DMS153 (cell line): ENCODE results near the gene NDUFA5.
"Not testable (repeated sequence)": the region's sequence is repeated elsewhere in the genome, so short reads cannot be mapped to it uniquely, and the experiment has no call there.

Experiments
- DNase-seq: peaks from one replicate; lab custom pipeline; 2025; lab: John Stamatoyannopoulos, UW

The NDUFA5 gene

DNA sequence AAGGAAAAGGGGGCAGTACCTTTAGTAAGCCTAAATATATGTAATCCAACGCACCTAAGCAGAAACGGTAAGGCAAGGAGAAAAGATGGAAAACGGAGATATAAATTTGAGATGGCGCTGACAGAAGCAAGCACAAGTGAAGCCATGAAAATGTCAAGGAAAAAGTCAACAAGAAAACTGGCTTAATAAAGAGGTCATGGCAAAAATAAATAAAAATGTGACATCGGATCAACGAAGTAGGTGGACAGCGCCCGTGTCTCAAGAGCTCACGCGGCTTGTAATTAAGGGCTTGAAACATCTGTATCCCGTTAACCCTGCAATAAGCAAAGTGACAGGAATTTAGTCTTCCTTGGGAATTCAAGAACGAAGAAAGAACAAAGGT, 611 bp downstream of the NDUFA5 start:
- no peak for DNase-seq

- no peak for DNase-seq
Measured at GRCh38 chr7:123555484-123555883, 2.1 kb downstream of the NDUFA5 start.

GRCh38 chr7:123553159-123553558, 4.5 kb downstream of the NDUFA5 start:
- no peak for DNase-seq

- no peak for DNase-seq
Measured at GRCh38 chr7:123552641-123553040, 5.0 kb downstream of the NDUFA5 start.

DNA sequence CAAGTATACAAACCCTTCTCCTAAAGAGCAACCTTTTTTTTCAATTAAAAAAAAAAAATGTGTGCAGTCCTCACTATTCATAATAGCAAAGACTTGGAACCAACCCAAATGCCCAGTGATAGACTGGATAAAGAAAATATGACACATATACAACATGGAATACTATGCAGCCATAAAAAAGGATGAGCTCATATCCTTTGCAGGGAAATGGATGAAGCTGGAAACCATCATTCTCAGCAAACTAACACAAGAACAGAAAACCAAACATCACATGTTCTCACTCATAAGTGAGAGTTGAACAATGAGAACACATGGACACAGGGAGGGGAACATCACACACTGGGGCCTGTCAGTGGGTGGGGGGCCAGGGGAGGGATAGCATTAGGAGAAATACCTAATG, 5.5 kb downstream of the NDUFA5 start:
- DNase-seq, result not testable (repeated sequence)

GRCh38 chr7:123548406-123548805, 9.2 kb downstream of the NDUFA5 start:
- no peak for DNase-seq

GRCh38 chr7:123539871-123540270, 17.7 kb downstream of the NDUFA5 start:
- DNase-seq, result no peak

- DNase-seq, result no peak
Measured at GRCh38 chr7:123538897-123539296, 18.7 kb downstream of the NDUFA5 start.

DNA sequence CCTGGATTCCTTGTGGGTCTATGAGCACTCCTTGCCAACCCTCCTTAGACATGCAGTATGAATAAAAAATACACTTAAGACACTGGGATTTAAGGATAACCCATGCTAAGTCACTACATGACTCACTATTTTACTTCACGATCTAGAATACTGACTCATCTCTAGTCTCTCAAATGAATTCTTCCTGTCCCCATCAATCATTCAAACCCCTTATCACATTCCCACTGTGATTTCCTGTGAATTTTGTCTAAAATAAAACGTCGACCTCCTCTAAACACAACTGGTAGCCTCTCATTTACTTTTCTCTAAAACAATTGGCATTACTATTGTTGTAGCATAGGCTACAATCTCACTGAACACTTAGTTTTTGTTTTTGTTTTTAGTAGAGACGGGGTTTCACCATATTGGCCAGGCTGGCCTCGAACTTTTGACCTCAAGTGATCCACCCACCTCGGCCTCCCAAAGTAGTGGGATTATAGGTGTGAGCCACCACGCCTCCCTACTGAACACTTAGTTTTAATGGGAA, 19.4 kb downstream of the NDUFA5 start:
- DNase-seq, result no peak

GRCh38 chr7:123537026-123537642, 20.5 kb downstream of the NDUFA5 start:
- DNase-seq, result no peak

DNA sequence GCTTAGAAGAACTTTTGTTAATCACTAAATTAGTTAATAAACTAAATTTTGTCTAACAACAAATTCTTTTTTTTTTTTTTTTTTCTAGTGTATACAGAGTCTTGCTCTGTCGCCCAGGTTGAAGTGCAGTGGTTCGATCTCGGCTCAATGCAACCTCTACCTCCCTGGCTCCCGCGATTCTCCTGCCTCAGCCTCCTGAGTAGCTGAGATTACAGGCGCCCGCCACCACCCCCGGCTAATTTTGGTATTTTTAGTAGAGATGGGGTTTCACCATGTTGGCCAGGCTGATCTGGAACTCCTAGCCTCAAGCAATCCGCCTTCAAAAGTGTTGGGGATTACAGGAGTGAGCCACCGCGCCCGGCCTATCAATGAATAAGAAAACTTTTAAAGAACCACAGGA, 22.1 kb downstream of the NDUFA5 start:
- no peak for DNase-seq

DNA sequence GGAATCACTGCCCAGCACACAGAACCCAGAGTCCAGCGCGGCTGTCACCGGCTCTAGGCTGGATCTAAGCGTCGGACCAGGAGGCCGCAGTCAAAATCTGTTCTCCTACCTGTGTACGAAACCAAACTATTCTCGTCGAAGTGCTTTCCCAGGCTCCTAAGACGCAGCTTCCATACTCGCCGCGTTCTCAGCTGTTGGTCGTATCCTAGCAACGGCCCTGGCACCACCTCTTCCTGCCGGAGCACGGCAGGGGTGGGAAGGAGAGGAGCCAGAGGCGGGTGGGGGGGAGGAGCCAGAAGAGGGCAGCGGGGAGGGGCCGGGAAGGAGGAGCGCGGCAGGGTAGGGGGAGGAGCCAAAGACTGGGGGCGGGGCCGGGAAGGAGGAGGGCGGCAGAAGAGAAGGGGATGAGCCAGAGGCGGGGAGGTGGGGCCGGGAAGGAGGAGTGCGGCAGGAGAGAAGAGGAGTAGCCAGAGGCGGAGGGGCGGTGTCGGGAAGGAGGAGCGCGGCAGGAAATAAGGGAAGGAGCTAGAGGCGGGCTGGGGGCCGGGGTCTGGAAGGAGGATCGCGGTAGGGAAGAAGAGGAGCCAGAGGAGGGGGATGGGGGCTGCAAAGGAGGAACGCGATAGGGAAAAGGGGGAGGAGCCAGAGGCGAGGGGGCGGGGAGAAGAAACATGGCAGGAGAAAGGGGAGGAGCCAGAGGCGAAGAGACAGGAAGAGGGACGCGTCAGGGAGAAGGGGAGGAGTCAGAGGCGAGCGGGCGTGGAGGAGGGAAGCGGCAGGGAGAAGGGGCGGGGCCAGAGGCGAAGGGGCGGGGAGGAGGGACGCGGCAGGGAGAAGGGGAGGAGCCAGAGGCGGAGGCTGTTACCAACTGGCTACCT, 23.0 kb downstream of the NDUFA5 start, which contains the start of gene IQUB:
Gene IQUB (minus strand): TSS at position 213 of the 878 bp plus-strand sequence. CDS start 22,255 bp downstream, outside the sequence.
- peak; percentile 92 for DNase-seq

DNA sequence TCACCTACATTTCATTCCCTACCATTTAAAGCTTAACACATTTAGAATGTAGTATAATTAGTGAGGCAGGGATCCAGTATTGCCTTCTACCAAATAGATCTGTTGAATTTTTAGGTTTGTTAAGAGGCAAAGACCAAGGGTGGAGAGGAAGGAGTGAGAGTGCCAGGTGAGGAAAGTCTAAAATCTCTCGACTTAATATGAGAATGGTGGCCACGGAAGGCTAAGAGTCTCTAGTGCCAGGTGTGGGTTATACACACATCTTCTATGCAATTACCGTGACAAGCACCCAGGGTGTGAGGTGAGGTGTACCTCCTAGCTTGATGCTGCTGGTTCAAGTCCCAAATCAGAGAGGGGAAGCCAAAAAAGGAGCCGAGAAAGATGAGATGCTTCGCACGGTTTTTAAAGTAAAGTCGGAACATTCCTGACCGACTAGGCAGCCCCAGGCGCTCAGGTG, 23.7 kb downstream of the NDUFA5 start:
- no peak for DNase-seq

DNA sequence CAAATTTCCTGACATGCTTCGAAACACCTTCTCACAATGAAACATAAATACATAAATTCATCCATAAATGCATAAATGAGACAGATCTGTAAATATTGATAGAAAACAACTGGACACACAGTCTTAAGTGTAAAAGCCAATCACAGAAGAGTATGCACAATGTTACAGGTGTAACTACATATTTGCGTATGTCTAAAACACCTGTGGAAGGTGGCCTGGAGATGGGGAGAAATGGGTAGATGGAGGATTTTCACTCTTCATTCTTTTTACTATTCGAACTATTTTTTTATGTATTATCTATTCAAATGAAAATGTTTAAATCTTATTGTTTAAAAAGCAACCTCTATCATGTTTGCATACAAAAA, 24.1 kb downstream of the NDUFA5 start:
- no peak for DNase-seq

DNA sequence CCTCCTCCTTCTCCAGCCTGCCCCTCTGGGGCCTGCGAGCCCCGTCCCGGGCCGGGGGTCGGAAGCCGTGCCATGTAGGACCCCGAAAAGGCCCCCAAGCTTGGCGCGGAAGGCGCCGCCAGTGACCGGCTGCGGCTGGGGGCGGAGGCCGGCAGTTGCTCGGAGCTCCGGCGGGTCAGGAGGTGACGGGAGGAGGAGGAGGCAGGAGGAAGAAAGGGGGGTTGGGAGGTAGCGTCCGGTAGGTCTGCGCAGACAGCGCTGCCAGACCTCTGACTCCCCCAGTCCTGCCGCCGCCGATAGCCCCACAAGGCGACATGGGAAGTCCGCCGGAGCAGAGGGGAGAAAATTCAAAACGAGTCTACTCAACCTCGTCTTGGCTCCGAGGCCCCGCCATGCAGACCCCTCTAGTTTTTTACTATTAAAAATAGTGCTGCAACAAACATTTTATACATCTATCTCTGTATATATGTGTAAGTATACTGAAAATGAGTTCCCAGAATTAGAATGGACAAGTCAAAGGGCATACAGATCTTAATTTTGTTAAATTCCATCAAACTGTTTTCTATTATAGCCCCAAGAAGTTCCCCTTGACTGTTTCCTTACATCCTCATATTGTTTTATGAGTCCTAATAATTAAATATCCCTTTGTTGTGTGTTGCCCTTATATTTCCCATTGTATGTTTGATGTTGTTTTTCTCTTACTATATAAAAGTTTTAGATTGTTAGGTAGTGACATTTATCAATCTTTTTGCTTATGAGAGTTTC, 24.6 kb downstream of the NDUFA5 start:
- DNase-seq, result not testable (repeated sequence)

GRCh38 chr7:123532343-123532742, 25.3 kb downstream of the NDUFA5 start:
- not testable (repeated sequence) for DNase-seq

DNA sequence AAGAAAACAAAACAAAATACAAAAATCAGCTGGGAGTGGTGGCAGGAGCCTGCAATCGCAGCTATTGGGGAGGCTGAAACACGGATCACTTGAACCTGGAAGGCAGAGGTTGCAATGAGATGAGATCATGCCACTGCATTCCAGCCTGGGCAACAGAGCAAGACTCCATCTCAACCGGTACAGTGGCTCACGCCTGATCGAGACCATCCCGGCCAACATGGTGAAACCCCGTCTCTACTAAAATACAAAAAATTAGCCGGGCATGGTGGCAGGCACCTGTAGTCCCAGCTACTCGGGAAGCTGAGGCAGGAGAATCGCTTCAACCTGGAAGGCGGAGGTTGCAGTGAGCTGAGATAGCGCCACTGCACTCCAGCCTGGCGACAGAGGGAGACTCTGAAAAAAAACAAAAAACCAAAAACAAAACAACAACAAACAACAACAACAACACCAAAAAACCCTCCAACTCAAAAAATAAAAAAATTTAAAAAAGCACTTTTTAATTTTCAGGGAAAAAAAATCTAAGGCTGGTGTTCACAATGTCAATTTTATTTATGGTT, 27.5 kb downstream of the NDUFA5 start:
- DNase-seq, result not testable (repeated sequence)

DNA sequence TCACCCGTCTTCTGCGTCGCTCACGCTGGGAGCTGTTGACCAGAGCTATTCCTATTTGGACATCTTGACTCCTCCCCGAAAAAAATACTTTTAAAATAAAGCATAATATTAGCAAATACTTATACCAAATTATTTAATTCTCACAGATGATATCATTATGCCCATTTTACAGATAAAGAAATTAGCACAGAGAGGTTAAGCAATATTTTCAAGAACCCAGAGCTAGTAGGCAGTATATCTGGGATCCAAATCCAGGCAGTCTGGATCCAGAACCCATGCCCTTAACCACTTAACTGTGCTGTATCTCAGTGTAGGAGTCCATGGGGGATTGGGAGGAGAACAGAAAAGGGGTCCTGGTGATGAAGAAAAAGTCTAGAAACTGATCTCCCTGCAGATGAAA, 29.4 kb downstream of the NDUFA5 start:
- no peak for DNase-seq

GRCh38 chr7:123527712-123528225, 29.8 kb downstream of the NDUFA5 start:
- not testable (repeated sequence) for DNase-seq

DNA sequence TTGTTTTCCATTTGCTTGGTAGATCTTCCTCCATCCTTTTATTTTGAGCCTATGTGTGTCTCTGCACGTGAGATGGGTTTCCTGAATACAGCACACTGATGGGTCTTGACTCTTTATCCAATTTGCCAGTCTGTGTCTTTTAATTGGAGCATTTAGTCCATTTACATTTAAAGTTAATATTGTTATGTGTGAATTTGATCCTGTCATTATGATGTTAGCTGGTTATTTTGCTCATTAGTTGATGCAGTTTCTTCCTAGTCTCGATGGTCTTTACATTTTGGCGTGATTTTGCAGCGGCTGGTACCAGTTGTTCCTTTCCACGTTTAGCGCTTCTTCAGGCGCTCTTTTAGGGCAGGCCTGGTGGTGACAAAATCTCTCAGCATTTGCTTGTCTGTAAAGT, 31.1 kb downstream of the NDUFA5 start:
- DNase-seq, result not testable (repeated sequence)

DNA sequence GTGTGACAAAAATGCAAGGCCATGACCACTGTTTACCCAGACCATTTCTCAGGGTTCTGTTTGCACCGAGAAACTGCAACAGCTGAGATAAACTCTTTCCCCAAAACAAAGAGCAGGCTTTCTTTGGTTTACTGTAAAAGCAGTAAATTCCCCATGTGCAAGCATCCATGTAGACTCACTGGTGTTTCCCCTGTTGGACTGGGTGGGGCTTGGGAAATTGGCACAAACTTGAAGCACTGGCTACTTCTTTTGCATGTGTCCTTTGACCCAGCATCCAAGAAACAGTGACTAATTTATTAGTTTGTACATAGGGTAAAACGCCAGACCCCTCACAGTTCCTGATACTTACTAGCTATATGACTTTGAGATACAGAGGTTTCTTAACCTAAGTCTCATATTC, 35.6 kb downstream of the NDUFA5 start:
- DNase-seq, result no peak

DNA sequence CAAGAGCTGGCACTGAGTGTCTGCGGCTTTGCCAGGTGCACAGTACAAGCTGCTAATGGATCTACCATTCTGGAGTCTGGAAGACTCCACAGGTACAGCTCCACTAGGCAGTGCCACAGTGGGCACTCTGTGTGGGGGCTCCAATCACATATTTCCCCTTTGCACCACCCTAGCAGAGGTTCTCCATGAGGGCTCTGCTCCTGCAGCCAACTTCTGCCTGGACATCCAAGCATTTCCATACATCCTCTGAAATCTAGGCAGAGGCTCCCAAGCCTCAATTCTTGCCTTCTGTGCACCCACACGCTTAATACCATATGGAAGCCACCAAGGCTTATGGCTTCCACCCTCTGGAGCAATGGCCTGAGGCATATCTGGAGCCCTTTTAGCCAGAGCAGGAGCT, 52.4 kb downstream of the NDUFA5 start:
- DNase-seq, result no peak
